HL-60 (cell line): ENCODE measurements around the gene SLC35B2.

Experiments
- CTCF ChIP-seq: IDR thresholded peaks from one replicate; pipeline ENCODE4 v1.5.1; 2011; ENCODE audit warnings: low read length, control low read depth, inconsistent platforms; ENCODE audit not compliant: insufficient read depth
- REST ChIP-seq: IDR thresholded peaks from 2 replicates; pipeline ENCODE4 v1.6.1; 2012; ENCODE audit warnings: low read depth; ENCODE audit not compliant: insufficient replicate concordance

DNA sequence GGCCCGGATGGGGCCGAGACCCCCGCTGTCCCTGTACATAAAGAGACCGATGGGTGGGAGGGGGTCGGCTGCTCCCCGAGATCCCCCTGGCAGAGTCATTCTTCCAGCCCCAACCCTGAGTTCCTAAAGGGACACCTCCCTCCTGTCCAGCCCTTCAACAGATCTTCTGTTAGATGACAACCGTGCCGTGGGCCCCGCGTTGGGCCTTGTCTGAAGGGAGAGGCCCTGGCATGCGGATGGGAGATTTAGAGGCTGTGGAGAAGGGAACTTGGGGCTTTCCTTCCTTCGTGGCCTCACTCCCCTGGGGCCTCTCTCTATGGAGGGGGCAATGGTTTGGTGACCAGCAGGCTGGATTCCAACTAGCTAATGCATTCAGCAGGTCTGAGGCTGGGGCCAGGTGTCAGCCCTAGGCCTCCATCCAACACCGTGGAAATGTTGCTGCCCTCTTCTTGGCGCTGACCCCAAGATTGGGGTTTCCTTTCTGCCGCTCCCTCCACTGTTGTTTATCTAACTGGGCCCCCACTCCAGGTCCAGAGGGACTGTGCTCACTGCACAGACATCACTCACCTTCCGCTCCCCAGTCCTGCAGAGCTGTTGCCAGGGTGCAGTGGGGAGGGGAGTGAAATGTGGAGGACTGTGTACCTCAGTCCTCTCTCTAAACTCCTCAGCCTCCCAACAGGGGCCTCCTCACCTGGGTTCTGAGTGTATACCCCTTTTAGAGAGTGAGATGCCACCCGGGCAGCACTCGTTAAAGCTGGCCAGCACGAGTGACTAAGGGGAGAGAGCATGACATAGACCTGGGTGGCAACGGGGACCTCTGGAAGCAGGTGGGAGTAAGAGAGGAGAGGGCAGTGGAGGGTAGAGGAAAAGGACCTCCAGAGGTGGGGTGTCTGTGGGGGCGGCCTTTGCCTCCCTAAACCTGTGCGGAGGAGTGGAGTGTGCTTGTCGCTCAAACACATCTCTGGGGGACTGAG is 19.6 kb upstream of the SLC35B2 start:
- no peak for TF ChIP-seq CTCF
- no peak for TF ChIP-seq REST
